Erythroblast (primary cell): ENCODE results near the gene DCP1B.

Experiments
- GATA1 ChIP-seq: IDR thresholded peaks from 2 replicates; pipeline ENCODE4 v1.6.1; 2011; ENCODE audit warnings: low read depth, mild to moderate bottlenecking, control low read depth, low read length, moderate library complexity
- POLR2A ChIP-seq: IDR thresholded peaks from 2 replicates; pipeline ENCODE4 v1.6.1; 2011; ENCODE audit warnings: mild to moderate bottlenecking, low read length

- TF ChIP-seq POLR2A = no peak
- no peak for TF ChIP-seq GATA1
These were observed 85.0 kb downstream of the DCP1B start for GRCh38 chr12:1919284-1919683.
